Erythroblast (primary cell): Measurements from ENCODE around the gene CYP2W1.
"Not testable (repeated sequence)": the region's sequence is repeated elsewhere in the genome, so short reads cannot be mapped to it uniquely, and the experiment has no call there.

ENCODE experiments used
- GATA1 ChIP-seq: IDR thresholded peaks from 2 replicates; pipeline ENCODE4 v1.6.1; 2011; ENCODE audit warnings: low read depth, mild to moderate bottlenecking, control low read depth, low read length, moderate library complexity
- POLR2A ChIP-seq: IDR thresholded peaks from 2 replicates; pipeline ENCODE4 v1.6.1; 2011; ENCODE audit warnings: mild to moderate bottlenecking, low read length

GRCh38 chr7:959740-960139, 23.2 kb upstream of the CYP2W1 start:
- TF ChIP-seq POLR2A, GATA1: not testable (repeated sequence)
